GM12892 (cell line): Measurements from ENCODE around the gene GSG1.

ENCODE experiments used
- POLR2A ChIP-seq: IDR thresholded peaks from 2 replicates; pipeline ENCODE4 v1.6.1; 2011; ENCODE audit warnings: low read depth, low read length, control low read depth
- POLR2AphosphoS5 ChIP-seq: IDR thresholded peaks from 2 replicates; pipeline ENCODE4 v1.6.1; 2011; ENCODE audit warnings: low read depth, low read length, control low read depth
- TAF1 ChIP-seq: IDR thresholded peaks from 2 replicates; pipeline ENCODE4 v1.6.1; 2011; ENCODE audit warnings: low read depth, mild to moderate bottlenecking, control low read depth, low read length, borderline replicate concordance

- TF ChIP-seq POLR2A = no peak
- no peak for TF ChIP-seq POLR2AphosphoS5
- no peak for TF ChIP-seq TAF1
Observed at GRCh38 chr12:13080266-13080665, 23.2 kb downstream of the GSG1 start.
